Mononuclear cell (primary cell): ENCODE results near the gene SNW1. TPM values are rescaled to one million over a fixed set of nuclear protein-coding genes. Genes with fewer than 3 reads are reported as not detected.
"Not testable (repeated sequence)": the region's sequence is repeated elsewhere in the genome, so short reads cannot be mapped to it uniquely, and the experiment has no call there.

Experiments
- H3K27me3 ChIP-seq: 2 replicates; pipeline ENCODE4 v1.6.0; 2011; ENCODE audit warnings: low read length, control low read depth; ENCODE audit not compliant: insufficient read depth
- H3K4me1 ChIP-seq: 2 replicates; pipeline ENCODE4 v1.5.1; 2011; ENCODE audit warnings: mild to moderate bottlenecking, low read length, control low read depth; ENCODE audit not compliant: insufficient read depth
- H3K4me3 ChIP-seq: 2 replicates; pipeline ENCODE4 v1.5.1; 2011; ENCODE audit warnings: mild to moderate bottlenecking, low read length, moderate library complexity
- H3K9me3 ChIP-seq: 2 replicates; pipeline ENCODE4 v1.5.1; 2011; ENCODE audit warnings: low read depth, mild to moderate bottlenecking, control low read depth, low read length
- total RNA-seq: library from RNA; depleted of rRNA; stranded (reverse); fragments of >200 nt; gene quantifications from one replicate; pipeline ENCODE4 v1.2.3, GENCODE V29; 2012

Gene SNW1
- 111 TPM for total RNA-seq

DNA sequence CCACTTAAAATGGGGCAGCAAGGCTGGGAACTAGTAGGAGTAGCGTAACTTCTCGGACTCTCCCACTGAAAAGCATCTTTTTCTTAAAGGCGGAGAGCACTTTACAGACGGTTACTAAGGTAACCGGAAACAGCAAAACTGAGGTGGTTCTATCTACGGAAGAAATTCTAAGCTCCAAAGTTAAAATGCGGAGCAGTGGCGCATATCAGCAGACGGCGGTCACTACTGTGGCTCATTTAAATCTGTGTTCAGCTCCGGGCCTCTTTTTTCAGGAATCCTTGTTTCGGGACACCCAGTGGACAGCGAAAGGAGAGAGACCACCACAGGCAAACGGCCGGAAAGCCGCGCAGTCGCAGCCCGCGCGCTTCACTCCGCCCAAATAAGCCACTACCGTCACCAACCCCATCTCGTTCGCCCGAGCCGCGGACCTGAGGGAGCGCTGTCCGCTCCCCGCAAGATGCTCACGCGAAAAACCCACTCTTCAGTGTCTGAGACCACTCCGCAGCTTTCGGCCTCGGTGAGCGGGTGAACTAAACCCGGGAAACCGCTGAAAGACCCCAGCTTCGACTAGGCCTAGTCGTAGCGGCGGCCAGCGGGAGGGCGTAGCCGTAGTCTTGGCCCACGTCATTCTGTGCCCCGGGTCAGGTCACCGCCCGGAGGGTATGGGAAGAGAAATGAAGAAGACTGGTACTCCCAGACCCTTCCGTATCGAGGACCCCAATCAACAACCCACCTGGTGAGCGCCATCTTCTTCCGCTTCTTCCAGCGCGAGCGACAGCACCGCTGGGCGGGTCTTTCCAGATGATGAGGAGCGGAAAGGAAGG, at the start of gene SNW1:
TSS of gene SNW1 (minus strand) at position 776 of the 824 bp plus-strand sequence. CDS start at position 747, 29 bp downstream.
- peaks cover 35% of the 10 kb centered on the region for H3K4me1 ChIP-seq
- H3K27me3 ChIP-seq, result no peaks in the 10 kb centered on the region
- H3K9me3 ChIP-seq, result no peaks in the 10 kb centered on the region
- peak within 1 kb of the TSS; percentile 90 for H3K4me3 ChIP-seq

DNA sequence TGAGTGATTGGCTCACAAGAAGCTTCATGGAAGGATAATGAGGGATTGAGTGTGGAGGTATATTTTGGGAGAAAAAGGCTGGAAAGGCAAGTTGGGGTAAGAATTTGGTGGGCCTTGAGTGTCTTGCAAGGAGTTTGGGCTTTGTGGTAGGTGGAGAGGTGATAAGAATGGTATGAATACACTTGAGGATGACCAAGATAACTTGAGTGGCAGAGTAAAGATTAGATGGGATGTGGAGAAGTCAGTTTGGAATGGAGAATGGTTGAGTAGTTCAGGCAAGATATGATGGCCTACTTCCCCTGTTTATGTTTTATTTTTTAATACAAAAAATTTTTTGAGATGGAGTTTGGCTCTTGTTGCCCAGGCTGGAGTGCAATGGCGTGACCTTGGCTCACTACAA, 48.1 kb upstream of the SNW1 start:
- Histone ChIP-seq H3K4me1 (no peaks in the 10 kb centered on the region), H3K4me3 (no peak overlapping the region), H3K27me3 (no peaks in the 10 kb centered on the region), H3K9me3 (no peaks in the 10 kb centered on the region)

DNA sequence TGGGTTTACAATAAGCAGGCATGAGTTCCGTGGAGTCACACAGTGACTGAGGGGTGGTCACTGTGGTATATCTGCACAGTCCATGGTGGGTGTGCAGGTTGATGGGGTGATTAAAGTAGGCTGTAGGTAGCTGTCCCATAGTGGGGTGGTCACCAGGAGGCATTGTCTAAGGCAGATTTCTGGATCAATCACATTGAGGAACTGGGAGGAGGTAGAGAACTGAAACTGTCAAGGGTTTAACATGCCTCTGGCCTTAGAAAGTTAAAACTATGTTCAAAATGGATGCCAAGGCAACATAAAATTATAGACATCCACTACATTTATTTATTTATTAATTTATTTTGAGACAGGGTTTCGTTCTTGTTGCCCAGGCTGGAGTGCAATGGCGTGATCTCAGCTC, 47.3 kb upstream of the SNW1 start:
- Histone ChIP-seq H3K27me3 (no peaks in the 10 kb centered on the region), H3K9me3 (no peaks in the 10 kb centered on the region), H3K4me3 (no peak overlapping the region), H3K4me1 (no peaks in the 10 kb centered on the region)

DNA sequence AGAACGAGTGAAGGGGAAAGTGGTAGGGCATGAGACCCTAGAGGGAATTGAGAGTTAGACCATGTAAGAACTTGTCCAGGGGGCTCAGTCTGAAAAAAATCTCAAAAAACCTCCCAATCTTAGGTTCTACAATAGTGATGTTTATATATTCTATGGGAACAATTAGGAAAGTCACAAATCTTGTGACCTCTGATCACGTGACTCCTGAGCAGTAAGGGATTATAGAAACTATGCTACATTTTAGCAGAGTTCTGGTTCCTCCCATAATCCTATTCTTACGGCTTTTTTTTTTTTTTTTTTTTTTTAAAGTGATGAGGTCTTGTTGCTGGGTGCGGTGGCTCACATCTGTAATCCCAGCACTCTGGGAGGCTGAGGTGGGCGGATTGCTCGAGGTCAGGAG, 44.8 kb upstream of the SNW1 start:
- no peak overlapping the region for H3K4me3 ChIP-seq
- H3K4me1 ChIP-seq, result peaks cover 4% of the 10 kb centered on the region
- H3K27me3 ChIP-seq, result no peaks in the 10 kb centered on the region
- H3K9me3 ChIP-seq, result no peaks in the 10 kb centered on the region

DNA sequence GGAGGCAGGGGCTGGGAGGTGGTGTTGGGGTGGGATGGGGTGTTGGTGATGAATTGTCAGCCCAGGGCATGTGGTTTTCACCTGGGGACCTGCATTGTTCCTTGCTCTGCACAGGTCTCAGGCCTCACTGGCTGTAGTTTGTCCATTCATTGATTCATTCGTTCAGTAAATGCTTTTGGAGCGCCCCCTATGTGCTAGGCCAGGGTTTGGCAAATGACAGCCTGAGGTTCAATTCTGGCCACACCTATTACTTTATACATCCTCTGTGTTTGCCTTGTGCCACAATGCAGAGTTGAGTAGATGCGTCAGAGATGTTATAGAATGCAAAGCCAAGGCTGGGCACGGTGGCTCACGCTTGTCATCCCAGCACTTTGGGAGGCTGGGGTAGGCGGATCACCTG, 43.6 kb upstream of the SNW1 start:
- no peak overlapping the region for H3K4me3 ChIP-seq
- peaks cover 11% of the 10 kb centered on the region for H3K4me1 ChIP-seq
- H3K9me3 ChIP-seq, result no peaks in the 10 kb centered on the region
- no peaks in the 10 kb centered on the region for H3K27me3 ChIP-seq

DNA sequence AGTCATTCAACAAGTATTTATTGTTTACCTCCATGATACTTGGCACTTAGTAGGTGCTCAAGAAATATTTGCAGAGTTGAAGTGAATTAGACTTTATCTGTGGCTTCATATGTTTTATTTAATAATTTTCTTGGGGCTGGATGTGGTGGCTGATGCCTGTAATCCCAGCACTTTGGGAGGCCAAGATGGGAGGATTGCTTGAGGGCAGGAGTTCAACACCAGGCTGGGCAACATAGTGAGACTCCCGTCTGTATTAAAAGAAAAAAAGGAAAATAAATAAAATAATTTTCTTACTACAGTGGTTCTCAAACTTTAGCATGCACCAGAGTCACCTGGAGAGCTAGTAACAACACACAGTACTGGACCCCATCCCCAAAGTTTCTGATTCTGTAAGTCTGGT, 39.9 kb upstream of the SNW1 start:
- no peak overlapping the region for H3K4me3 ChIP-seq

DNA sequence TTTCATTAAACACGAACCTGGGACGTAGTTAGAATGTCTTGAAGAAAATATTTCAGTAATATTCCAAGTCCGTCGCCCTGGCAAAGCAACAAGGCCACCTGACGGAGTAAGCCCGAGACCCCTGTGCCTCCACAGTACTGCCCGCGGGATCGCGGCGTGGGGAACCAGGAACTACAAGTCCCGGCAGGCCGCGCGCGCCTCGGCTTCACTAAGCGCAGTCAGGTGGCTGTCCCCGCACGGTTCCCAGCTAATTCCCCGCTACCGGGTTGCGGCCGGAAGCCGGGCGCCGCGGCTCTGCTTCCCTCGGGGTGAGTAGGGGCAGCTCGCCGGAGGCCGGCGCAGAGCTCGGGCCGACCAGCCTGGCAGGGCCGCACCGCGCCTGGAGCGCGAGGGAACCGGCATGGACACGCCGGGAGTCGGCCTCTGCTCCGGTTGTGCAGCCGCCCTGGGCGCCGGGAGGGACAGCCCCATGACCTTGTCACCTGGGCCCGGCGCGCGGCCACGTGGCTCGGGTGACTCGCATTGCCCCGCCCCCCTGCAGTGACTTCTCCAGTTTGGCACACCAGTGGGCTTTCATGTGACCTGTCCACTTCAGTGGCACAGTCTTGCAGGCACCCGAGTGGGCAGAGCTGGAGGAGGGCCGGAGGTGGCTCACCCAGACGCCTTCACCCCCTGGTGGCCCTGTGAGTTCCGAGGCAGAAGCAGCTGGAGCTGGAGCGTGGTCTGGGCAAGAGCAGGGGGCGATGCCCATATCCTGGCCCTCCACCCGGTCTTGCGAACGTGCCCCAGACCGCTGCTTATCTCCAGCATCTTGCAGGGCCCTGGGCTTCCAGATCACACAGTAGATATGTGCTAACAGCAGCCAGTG, 39.1 kb upstream of the SNW1 start, which contains the start of gene ADCK1:
TSS of gene ADCK1 (plus strand) at position 247 of the 868 bp plus-strand sequence. CDS start 18,870 bp downstream, outside the sequence.
- H3K4me3 ChIP-seq, result peak within 1 kb of the TSS; percentile 82
- no peaks in the 10 kb centered on the region for H3K9me3 ChIP-seq
- H3K27me3 ChIP-seq, result no peaks in the 10 kb centered on the region
- H3K4me1 ChIP-seq, result peaks cover 15% of the 10 kb centered on the region

More for the DNA sequence above, 39.9 kb upstream of the SNW1 start:
- no peaks in the 10 kb centered on the region for H3K27me3 ChIP-seq
- no peaks in the 10 kb centered on the region for H3K9me3 ChIP-seq
- H3K4me1 ChIP-seq, result peaks cover 15% of the 10 kb centered on the region

DNA sequence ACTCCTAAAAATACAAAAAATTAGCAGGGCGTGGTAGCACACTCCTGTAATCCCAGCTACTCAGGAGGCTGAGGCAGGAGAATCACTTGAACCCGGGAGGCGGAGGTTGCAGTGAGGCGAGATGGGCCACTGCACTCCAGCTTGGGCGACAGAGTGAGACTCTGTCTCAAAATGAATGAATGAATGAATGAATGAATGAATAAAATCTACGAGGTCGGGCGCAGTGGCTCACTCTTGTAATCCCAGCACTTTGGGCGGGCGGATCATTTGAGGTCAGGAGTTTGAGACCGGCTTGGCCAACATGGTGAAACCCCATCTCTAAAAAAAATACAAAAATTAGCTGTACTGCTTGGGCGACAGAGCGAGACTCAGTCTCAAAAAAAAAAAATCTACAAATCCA, 38.5 kb upstream of the SNW1 start:
- Histone ChIP-seq H3K4me3 (peak overlapping the region; percentile 82), H3K4me1 (peaks cover 15% of the 10 kb centered on the region)
- not testable (repeated sequence) for H3K9me3 ChIP-seq, H3K27me3 ChIP-seq

DNA sequence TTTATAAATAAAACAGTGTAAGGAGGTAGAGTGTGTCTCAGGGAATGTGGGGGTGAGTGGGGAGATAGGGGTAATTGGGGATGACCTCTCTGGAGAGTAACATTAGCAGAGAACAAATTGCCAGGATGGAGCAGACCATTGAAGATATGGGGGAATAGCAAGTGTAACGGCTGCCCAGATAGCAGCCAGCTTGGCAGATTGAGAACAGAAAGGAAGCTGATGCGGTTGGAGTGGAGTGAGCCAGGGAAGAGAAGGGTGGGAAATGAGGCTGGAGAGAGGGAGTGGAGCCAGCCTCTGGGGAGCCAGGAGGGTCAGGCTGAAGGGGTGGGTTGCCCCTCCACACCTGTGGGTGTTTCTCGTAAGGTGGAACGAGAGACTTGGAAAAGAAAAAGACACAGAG, 33.4 kb upstream of the SNW1 start:
- Histone ChIP-seq H3K9me3 (no peaks in the 10 kb centered on the region), H3K4me1 (peaks cover 1% of the 10 kb centered on the region), H3K27me3 (no peaks in the 10 kb centered on the region), H3K4me3 (no peak overlapping the region)

DNA sequence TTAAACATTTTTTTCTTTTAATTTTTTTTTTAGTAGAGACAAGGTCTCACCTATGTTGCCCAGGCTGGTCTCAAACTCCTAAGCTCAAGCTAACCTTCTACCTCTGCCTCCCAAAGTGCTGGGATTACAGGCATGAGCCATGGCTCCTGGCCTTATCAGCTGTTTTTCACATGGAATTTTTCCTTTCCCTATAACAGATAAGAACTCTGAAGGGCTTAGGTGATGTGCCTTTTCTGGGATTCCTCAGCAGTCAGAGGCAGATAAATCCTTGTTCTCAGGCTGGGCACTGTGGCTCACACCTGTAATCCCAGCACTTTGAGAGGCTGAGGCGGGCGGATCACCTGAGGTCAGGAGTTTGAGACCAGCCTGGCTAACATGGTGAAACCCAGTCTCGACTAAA, 32.3 kb upstream of the SNW1 start:
- H3K27me3 ChIP-seq, H3K4me1 ChIP-seq, H3K9me3 ChIP-seq, H3K4me3 ChIP-seq: not testable (repeated sequence)

DNA sequence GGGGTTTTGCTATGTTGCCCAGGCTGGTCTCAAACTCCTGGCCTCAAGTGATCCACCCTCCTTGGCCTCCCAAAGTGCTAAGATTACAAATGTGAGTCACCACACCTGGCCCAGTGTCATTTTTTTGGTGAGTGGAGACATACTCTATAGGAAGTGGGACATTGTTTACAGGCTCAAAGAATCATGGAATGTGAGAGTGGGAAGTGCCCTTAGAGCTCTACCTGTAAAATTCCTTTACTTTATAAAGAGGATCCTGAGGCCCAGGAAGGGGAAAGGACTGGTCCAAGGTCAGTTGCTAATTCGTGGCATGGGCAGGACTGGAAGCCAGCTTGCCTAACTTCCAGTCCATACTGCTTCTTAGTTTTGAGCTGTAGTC, 30.3 kb upstream of the SNW1 start:
- no peaks in the 10 kb centered on the region for H3K9me3 ChIP-seq
- no peaks in the 10 kb centered on the region for H3K4me1 ChIP-seq
- no peaks in the 10 kb centered on the region for H3K27me3 ChIP-seq
- H3K4me3 ChIP-seq, result no peak overlapping the region

DNA sequence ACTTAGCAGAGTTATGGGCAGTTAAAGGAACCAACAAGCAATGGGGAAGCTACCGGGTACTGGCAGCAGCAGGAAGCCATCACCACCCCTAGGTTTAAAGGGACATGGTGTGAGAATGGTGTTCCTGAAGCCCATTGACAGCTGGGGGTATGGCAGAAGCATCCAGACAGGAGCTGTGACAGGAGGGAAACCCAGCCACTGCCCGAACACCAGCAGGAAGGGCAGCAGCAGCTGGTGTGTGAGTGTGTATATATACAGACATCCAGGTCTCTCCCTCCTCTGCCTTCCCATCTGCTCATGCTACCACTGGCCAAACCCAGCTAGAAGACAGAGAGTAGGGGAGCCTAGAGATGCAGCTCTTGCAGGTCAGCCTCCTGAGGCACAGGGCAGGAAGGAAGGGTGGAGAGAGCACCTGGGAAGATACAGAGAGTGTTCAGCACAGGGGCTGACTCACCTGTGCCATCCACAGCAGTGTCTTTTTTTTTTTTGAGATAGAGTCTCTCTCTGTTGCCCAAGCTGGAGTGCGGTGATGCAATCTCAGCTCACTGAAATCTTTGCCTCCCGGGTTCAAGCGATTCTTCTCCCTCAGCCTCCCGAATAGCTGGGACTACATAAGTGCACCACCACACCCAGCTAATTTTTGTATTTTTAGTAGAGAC, 29.7 kb upstream of the SNW1 start:
- Histone ChIP-seq H3K27me3 (no peaks in the 10 kb centered on the region), H3K4me3 (no peak overlapping the region), H3K4me1 (no peaks in the 10 kb centered on the region), H3K9me3 (no peaks in the 10 kb centered on the region)

DNA sequence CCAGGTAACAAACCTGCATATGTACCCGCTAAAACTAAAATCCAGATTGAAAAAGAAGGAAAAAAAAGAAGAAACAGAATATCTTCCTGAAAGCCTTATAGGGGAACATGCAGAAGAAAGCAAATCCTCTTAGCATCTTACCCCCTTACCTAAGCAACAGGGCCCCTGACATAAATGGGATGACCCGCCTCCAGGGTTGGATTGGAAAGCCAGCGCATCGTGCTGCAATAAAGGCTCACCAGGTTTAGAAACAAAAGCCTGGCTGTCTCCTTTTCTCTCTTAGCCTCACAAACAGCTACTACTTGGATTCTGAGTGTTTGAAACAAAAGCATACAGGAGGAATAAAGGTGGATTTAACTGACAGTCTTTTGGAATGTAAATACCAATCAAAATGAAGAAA, 25.2 kb upstream of the SNW1 start:
- no peaks in the 10 kb centered on the region for H3K27me3 ChIP-seq
- H3K9me3 ChIP-seq, result no peaks in the 10 kb centered on the region
- no peaks in the 10 kb centered on the region for H3K4me1 ChIP-seq
- no peak overlapping the region for H3K4me3 ChIP-seq

DNA sequence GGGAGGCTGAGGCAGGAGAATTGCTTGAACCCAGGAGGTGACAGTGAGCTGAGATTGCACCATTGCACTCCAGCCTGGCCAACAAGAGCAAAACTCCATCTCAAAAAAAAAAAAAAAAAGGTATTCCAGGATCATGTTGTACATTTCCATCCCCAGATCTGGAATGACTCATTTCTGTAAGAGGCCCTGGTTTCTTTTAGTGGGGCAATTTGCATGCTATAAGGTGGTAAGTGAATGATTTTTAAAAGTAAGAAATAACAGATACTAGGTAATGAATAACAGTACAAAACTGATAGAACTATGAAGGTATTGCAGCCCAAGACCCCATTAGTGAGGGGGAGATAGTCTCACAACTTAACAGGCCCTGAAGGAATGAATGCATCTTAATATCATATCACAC, 21.2 kb upstream of the SNW1 start:
- no peaks in the 10 kb centered on the region for H3K27me3 ChIP-seq
- no peaks in the 10 kb centered on the region for H3K4me1 ChIP-seq
- H3K9me3 ChIP-seq, result no peaks in the 10 kb centered on the region

DNA sequence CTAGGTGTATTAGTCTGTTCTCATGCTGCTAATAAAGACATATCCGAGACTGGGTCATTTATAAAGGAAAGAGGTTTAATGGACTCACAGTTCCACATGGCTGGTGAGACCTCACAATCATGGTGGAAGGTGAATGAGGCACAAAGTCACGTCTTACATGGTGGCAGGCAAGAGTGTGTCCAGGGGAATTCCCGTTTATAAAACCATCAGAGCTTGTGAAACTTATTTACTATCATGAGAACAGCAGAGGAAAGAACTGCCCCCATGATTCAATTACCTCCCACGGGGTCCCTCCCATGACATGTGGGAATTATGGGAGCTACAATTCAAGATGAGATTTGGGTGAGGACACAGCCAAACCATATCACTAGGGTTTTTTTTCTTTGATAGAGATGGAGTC, 13.0 kb upstream of the SNW1 start:
- H3K27me3 ChIP-seq, H3K4me1 ChIP-seq, H3K4me3 ChIP-seq, H3K9me3 ChIP-seq: not testable (repeated sequence)

More for the DNA sequence above, 21.2 kb upstream of the SNW1 start:
- no peak overlapping the region for H3K4me3 ChIP-seq
